ENCODE measurements around the gene TCOF1.

TCOF1 gene

DNA sequence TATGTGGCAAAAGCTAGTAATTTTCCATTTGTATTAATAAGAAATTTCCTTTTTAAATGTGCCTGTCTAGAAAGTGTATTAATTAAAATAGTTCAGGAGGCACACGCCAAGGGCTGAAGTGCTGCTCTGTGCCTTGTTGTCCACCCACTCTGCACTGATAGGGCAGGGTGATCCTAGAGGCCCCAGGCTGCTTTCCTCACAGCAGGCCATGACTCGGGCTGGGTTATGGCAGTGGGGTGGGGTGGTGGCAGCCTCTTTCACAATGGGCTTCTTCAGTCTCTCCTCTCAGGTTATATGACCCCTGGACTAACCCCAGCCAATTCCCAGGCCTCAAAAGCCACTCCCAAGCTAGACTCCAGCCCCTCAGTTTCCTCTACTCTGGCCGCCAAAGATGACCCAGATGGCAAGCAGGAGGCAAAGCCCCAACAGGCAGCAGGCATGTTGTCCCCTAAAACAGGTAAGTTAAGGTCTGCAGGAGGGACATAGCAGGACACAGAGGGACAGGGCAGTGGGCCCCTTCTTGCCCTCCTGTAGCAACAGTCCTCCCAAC, 35.7 kb downstream of the TCOF1 start:
- no peak overlapping the region for H3K27ac ChIP-seq (replicated peaks)
- no peak for DNase-seq (ENCODE audit: low read depth in 1 of 2, low spot score in 1 of 2)
- H3K4me3 ChIP-seq (replicated peaks; ENCODE audit: insufficient read depth, low read length): no peak overlapping the region
- TF ChIP-seq CTCF (IDR thresholded peaks at IDR 0.05; ENCODE audit: insufficient read depth, low read length): no peak
- TF ChIP-seq GABPA (IDR thresholded peaks at IDR 0.05; ENCODE audit: low read depth): no peak
- no peaks in the 10 kb centered on the region for H3K27me3 ChIP-seq (ENCODE audit: insufficient read depth, poor library complexity, severe bottlenecking)

- no peak for DNase-seq (ENCODE audit: low read depth in 1 of 2, low spot score in 1 of 2)
- H3K27ac ChIP-seq (replicated peaks): no peak overlapping the region
- no peak for TF ChIP-seq REST (IDR thresholded peaks at IDR 0.05; ENCODE audit: insufficient replicate concordance, low read depth)
- TF ChIP-seq POLR2AphosphoS5 (IDR thresholded peaks at IDR 0.05; ENCODE audit: low read depth): no peak
- TF ChIP-seq SPI1 (IDR thresholded peaks at IDR 0.05; ENCODE audit: borderline replicate concordance, low read depth): no peak
- no peak for TF ChIP-seq CTCF (IDR thresholded peaks at IDR 0.05; ENCODE audit: insufficient read depth, low read length)
- TF ChIP-seq GABPA (IDR thresholded peaks at IDR 0.05; ENCODE audit: low read depth): no peak
- H3K27me3 ChIP-seq (ENCODE audit: insufficient read depth, poor library complexity, severe bottlenecking): no peaks in the 10 kb centered on the region
- H3K4me3 ChIP-seq (replicated peaks; ENCODE audit: insufficient read depth, low read length): no peak overlapping the region
Observed at GRCh38 chr5:150394131-150394530, 36.6 kb downstream of the TCOF1 start.

GRCh38 chr5:150394912-150395687, 37.6 kb downstream of the TCOF1 start:
- DNase-seq (ENCODE audit: low read depth in 1 of 2, low spot score in 1 of 2): no peak
- no peak overlapping the region for H3K27ac ChIP-seq (replicated peaks)
- H3K4me3 ChIP-seq (replicated peaks; ENCODE audit: insufficient read depth, low read length): no peak overlapping the region
- TF ChIP-seq GABPA (IDR thresholded peaks at IDR 0.05; ENCODE audit: low read depth) (no peak), POLR2AphosphoS5 (IDR thresholded peaks at IDR 0.05; ENCODE audit: low read depth) (no peak), REST (IDR thresholded peaks at IDR 0.05; ENCODE audit: insufficient replicate concordance, low read depth) (no peak), CTCF (IDR thresholded peaks at IDR 0.05; ENCODE audit: insufficient read depth, low read length) (no peak)
- H3K27me3 ChIP-seq (ENCODE audit: insufficient read depth, poor library complexity, severe bottlenecking): no peaks in the 10 kb centered on the region

DNA sequence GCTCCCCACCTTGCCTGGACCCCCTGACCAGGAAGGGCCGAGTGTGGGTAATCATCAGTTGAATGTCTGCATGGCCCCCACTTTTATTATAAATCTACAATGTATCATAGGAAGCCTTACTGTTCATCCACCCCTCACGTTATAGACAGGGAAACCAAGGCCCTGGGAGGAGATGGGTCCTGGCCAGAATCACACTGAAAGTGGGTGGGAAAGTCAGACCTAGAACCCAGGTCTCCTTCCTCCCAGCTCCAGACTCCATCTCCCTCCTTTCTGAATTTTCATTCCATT, 38.1 kb downstream of the TCOF1 start:
- DNase-seq (ENCODE audit: low read depth in 1 of 2, low spot score in 1 of 2): no peak
- TF ChIP-seq REST (IDR thresholded peaks at IDR 0.05; ENCODE audit: insufficient replicate concordance, low read depth) (no peak), CTCF (IDR thresholded peaks at IDR 0.05; ENCODE audit: insufficient read depth, low read length) (no peak), POLR2AphosphoS5 (IDR thresholded peaks at IDR 0.05; ENCODE audit: low read depth) (no peak), GABPA (IDR thresholded peaks at IDR 0.05; ENCODE audit: low read depth) (no peak), SPI1 (IDR thresholded peaks at IDR 0.05; ENCODE audit: borderline replicate concordance, low read depth) (no peak)
- Histone ChIP-seq H3K4me3 (replicated peaks; ENCODE audit: insufficient read depth, low read length) (no peak overlapping the region), H3K27ac (replicated peaks) (no peak overlapping the region), H3K27me3 (ENCODE audit: insufficient read depth, poor library complexity, severe bottlenecking) (no peaks in the 10 kb centered on the region)
